ENCODE data around the gene HIVEP3.
A peak's percentile ranks its signal among the peaks of the same experiment; 100 is the strongest.

The HIVEP3 gene

GRCh38 chr1:41712081-41712480 lies 206.6 kb downstream of the HIVEP3 start:
- Histone ChIP-seq H3K79me1 (ENCODE audit: low read depth, low read length) (no peaks in the 10 kb centered on the region), H2BK12ac (ENCODE audit: low read length) (no peak overlapping the region), H3K27ac (replicated peaks; ENCODE audit: low read length) (no peak overlapping the region), H3K14ac (ENCODE audit: low read length) (no peak overlapping the region), H3K4me3 (ENCODE audit: low read length in 2 of 2) (no peak overlapping the region), H2BK5ac (ENCODE audit: low read length) (no peak overlapping the region), H3K18ac (ENCODE audit: low read length) (peak overlapping the region; percentile 62), H2BK120ac (ENCODE audit: low read depth, low read length) (no peak overlapping the region), H3K4ac (ENCODE audit: low read length) (no peak overlapping the region), H3K27me3 (ENCODE audit: control insufficient read depth in 3 of 3, insufficient read depth in 3 of 3, low read depth in 1 of 3, low read length in 3 of 3) (no peaks in the 10 kb centered on the region), H2BK15ac (ENCODE audit: low read length) (no peak overlapping the region), H3K4me1 (ENCODE audit: control insufficient read depth in 2 of 2, insufficient read depth in 1 of 2, low read depth in 1 of 2, low read length in 2 of 2) (peaks cover 0 to 10% of the 10 kb centered on the region in 2 donors), H4K8ac (ENCODE audit: low read depth, low read length) (no peak overlapping the region), H3K23ac (ENCODE audit: low read depth, low read length, poor library complexity) (peak overlapping the region; percentile 77), H3K9ac (ENCODE audit: low read depth, low read length, poor library complexity) (peak overlapping the region; percentile 75), H2AFZ (ENCODE audit: low read length) (no peak overlapping the region), H3K4me2 (ENCODE audit: insufficient read depth, low read length, poor library complexity, severe bottlenecking) (no peak overlapping the region), H2AK5ac (ENCODE audit: low read depth, low read length) (peak overlapping the region; percentile 76), H3K36me3 (replicated peaks in 1 of 2; ENCODE audit: control insufficient read depth in 2 of 2, insufficient read depth in 2 of 2, low read length in 2 of 2) (no peaks in the 10 kb centered on the region), H4K91ac (ENCODE audit: low read depth, low read length, poor library complexity) (no peak overlapping the region), H3K9me3 (replicated peaks in 1 of 2; ENCODE audit: control insufficient read depth in 2 of 2, insufficient read depth in 1 of 2, low read depth in 1 of 2, low read length in 2 of 2) (no peaks in the 10 kb centered on the region)
- no peak for DNase-seq (ENCODE audit: low spot score)
- WGBS, 2 donors (ENCODE audit: extremely low coverage in 2 of 2, insufficient read length in 2 of 2, insufficient replicate concordance in 1 of 2), result no CpG with 5 or more reads among the region's 12 CpGs

GRCh38 chr1:41711581-41711980 lies 207.1 kb downstream of the HIVEP3 start:
- no peaks in the 10 kb centered on the region for H3K9me3 ChIP-seq (replicated peaks in 1 of 2; ENCODE audit: control insufficient read depth in 2 of 2, insufficient read depth in 1 of 2, low read depth in 1 of 2, low read length in 2 of 2)

GRCh38 chr1:41710980-41711379 lies 207.7 kb downstream of the HIVEP3 start:
- Histone ChIP-seq H4K91ac (ENCODE audit: low read depth, low read length, poor library complexity) (no peak overlapping the region), H2BK120ac (ENCODE audit: low read depth, low read length) (no peak overlapping the region), H3K27me3 (ENCODE audit: control insufficient read depth in 3 of 3, insufficient read depth in 3 of 3, low read depth in 1 of 3, low read length in 3 of 3) (no peaks in the 10 kb centered on the region), H3K79me1 (ENCODE audit: low read depth, low read length) (no peaks in the 10 kb centered on the region), H2BK15ac (ENCODE audit: low read length) (no peak overlapping the region), H2BK5ac (ENCODE audit: low read length) (peak overlapping the region; percentile 2), H3K4me3 (ENCODE audit: low read length in 2 of 2) (no peak overlapping the region), H3K4ac (ENCODE audit: low read length) (no peak overlapping the region), H3K9me3 (replicated peaks in 1 of 2; ENCODE audit: control insufficient read depth in 2 of 2, insufficient read depth in 1 of 2, low read depth in 1 of 2, low read length in 2 of 2) (no peaks in the 10 kb centered on the region), H3K9ac (ENCODE audit: low read depth, low read length, poor library complexity) (no peak overlapping the region), H2AK5ac (ENCODE audit: low read depth, low read length) (no peak overlapping the region), H2BK12ac (ENCODE audit: low read length) (no peak overlapping the region), H4K8ac (ENCODE audit: low read depth, low read length) (no peak overlapping the region), H3K4me2 (ENCODE audit: insufficient read depth, low read length, poor library complexity, severe bottlenecking) (no peak overlapping the region), H3K27ac (replicated peaks; ENCODE audit: low read length) (no peak overlapping the region), H3K23ac (ENCODE audit: low read depth, low read length, poor library complexity) (no peak overlapping the region), H3K4me1 (ENCODE audit: control insufficient read depth in 2 of 2, insufficient read depth in 1 of 2, low read depth in 1 of 2, low read length in 2 of 2) (peaks cover 0 to 6% of the 10 kb centered on the region in 2 donors), H3K14ac (ENCODE audit: low read length) (peak overlapping the region; percentile 66), H3K36me3 (replicated peaks in 1 of 2; ENCODE audit: control insufficient read depth in 2 of 2, insufficient read depth in 2 of 2, low read length in 2 of 2) (no peaks in the 10 kb centered on the region), H2AFZ (ENCODE audit: low read length) (no peak overlapping the region), H3K18ac (ENCODE audit: low read length) (no peak overlapping the region)
- WGBS, 2 donors (ENCODE audit: extremely low coverage in 2 of 2, insufficient read length in 2 of 2, insufficient replicate concordance in 1 of 2), result no CpG with 5 or more reads among the region's 9 CpGs
- DNase-seq (ENCODE audit: low spot score), result no peak

More at GRCh38 chr1:41711581-41711980, 207.1 kb downstream of the HIVEP3 start:
- DNase-seq (ENCODE audit: low spot score), result no peak
- no peak overlapping the region for H2AK5ac ChIP-seq (ENCODE audit: low read depth, low read length)
- H3K23ac ChIP-seq (ENCODE audit: low read depth, low read length, poor library complexity), result peak overlapping the region; percentile 31
- H3K4ac ChIP-seq (ENCODE audit: low read length), result no peak overlapping the region
- no peak overlapping the region for H2BK12ac ChIP-seq (ENCODE audit: low read length)
- H2AFZ ChIP-seq (ENCODE audit: low read length), result no peak overlapping the region
- no peaks in the 10 kb centered on the region for H3K27me3 ChIP-seq (ENCODE audit: control insufficient read depth in 3 of 3, insufficient read depth in 3 of 3, low read depth in 1 of 3, low read length in 3 of 3)
- H3K27ac ChIP-seq (replicated peaks; ENCODE audit: low read length), result no peak overlapping the region
- H3K36me3 ChIP-seq (replicated peaks in 1 of 2; ENCODE audit: control insufficient read depth in 2 of 2, insufficient read depth in 2 of 2, low read length in 2 of 2), result no peaks in the 10 kb centered on the region
- no CpG with 5 or more reads among the region's 12 CpGs for WGBS, 2 donors (ENCODE audit: extremely low coverage in 2 of 2, insufficient read length in 2 of 2, insufficient replicate concordance in 1 of 2)
- no peak overlapping the region for H3K14ac ChIP-seq (ENCODE audit: low read length)
- no peak overlapping the region for H4K8ac ChIP-seq (ENCODE audit: low read depth, low read length)
- no peak overlapping the region for H3K4me3 ChIP-seq (ENCODE audit: low read length in 2 of 2)
- no peak overlapping the region for H2BK15ac ChIP-seq (ENCODE audit: low read length)
- peak overlapping the region; percentile 32 for H2BK120ac ChIP-seq (ENCODE audit: low read depth, low read length)
- peaks cover 0 to 8% of the 10 kb centered on the region in 2 donors for H3K4me1 ChIP-seq (ENCODE audit: control insufficient read depth in 2 of 2, insufficient read depth in 1 of 2, low read depth in 1 of 2, low read length in 2 of 2)
- peak overlapping the region; percentile 2 for H2BK5ac ChIP-seq (ENCODE audit: low read length)
- H3K18ac ChIP-seq (ENCODE audit: low read length), result no peak overlapping the region
- no peak overlapping the region for H3K9ac ChIP-seq (ENCODE audit: low read depth, low read length, poor library complexity)
- no peak overlapping the region for H4K91ac ChIP-seq (ENCODE audit: low read depth, low read length, poor library complexity)
- H3K4me2 ChIP-seq (ENCODE audit: insufficient read depth, low read length, poor library complexity, severe bottlenecking), result no peak overlapping the region
- no peaks in the 10 kb centered on the region for H3K79me1 ChIP-seq (ENCODE audit: low read depth, low read length)

DNA sequence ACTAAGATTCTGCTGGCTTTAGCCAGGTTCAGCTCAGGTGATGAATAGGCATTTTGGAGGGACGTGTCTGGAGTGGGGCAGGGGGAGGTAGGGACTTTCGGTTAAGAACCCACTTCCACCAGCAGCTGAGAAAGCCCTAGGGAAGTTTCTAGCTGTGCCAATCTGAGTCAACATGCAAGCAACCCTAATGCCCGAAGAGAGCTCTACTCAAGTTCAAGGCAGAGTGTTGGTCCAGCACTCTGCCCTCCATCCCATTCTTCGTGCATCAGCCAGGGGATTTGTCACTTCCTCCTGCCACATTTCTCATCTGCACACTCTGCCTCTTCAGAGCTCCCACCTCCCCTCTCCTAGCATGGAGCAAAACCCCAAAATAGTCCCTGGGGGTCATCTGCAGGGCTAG lies 208.8 kb downstream of the HIVEP3 start:
- H2AK5ac ChIP-seq (ENCODE audit: low read depth, low read length), result no peak overlapping the region
- H3K9ac ChIP-seq (ENCODE audit: low read depth, low read length, poor library complexity), result peak overlapping the region; percentile 44
- DNase-seq (ENCODE audit: low spot score), result no peak
- no peak overlapping the region for H2BK12ac ChIP-seq (ENCODE audit: low read length)
- no peaks in the 10 kb centered on the region for H3K9me3 ChIP-seq (replicated peaks in 1 of 2; ENCODE audit: control insufficient read depth in 2 of 2, insufficient read depth in 1 of 2, low read depth in 1 of 2, low read length in 2 of 2)
- peaks cover 0 to 6% of the 10 kb centered on the region in 2 donors for H3K4me1 ChIP-seq (ENCODE audit: control insufficient read depth in 2 of 2, insufficient read depth in 1 of 2, low read depth in 1 of 2, low read length in 2 of 2)
- no peak overlapping the region for H3K14ac ChIP-seq (ENCODE audit: low read length)
- H2BK120ac ChIP-seq (ENCODE audit: low read depth, low read length), result no peak overlapping the region
- no peak overlapping the region for H3K4me2 ChIP-seq (ENCODE audit: insufficient read depth, low read length, poor library complexity, severe bottlenecking)
- H4K8ac ChIP-seq (ENCODE audit: low read depth, low read length), result no peak overlapping the region
- H3K4me3 ChIP-seq (ENCODE audit: low read length in 2 of 2), result no peak overlapping the region
- no peak overlapping the region for H4K91ac ChIP-seq (ENCODE audit: low read depth, low read length, poor library complexity)
- H3K79me1 ChIP-seq (ENCODE audit: low read depth, low read length), result no peaks in the 10 kb centered on the region
- no peak overlapping the region for H3K27ac ChIP-seq (replicated peaks; ENCODE audit: low read length)
- no peaks in the 10 kb centered on the region for H3K36me3 ChIP-seq (replicated peaks in 1 of 2; ENCODE audit: control insufficient read depth in 2 of 2, insufficient read depth in 2 of 2, low read length in 2 of 2)
- H2BK15ac ChIP-seq (ENCODE audit: low read length), result no peak overlapping the region
- H3K4ac ChIP-seq (ENCODE audit: low read length), result no peak overlapping the region
- H3K27me3 ChIP-seq (ENCODE audit: control insufficient read depth in 3 of 3, insufficient read depth in 3 of 3, low read depth in 1 of 3, low read length in 3 of 3), result no peaks in the 10 kb centered on the region
- no peak overlapping the region for H2BK5ac ChIP-seq (ENCODE audit: low read length)
- no CpG with 5 or more reads among the region's 4 CpGs for WGBS, 2 donors (ENCODE audit: extremely low coverage in 2 of 2, insufficient read length in 2 of 2, insufficient replicate concordance in 1 of 2)
- H3K23ac ChIP-seq (ENCODE audit: low read depth, low read length, poor library complexity), result no peak overlapping the region
- H2AFZ ChIP-seq (ENCODE audit: low read length), result no peak overlapping the region
- no peak overlapping the region for H3K18ac ChIP-seq (ENCODE audit: low read length)
